Parathyroid adenoma (tissue), 2 donors: ENCODE results near the gene NUP160.
A peak's percentile ranks its signal among the peaks of the same experiment; 100 is the strongest.
"Not testable (repeated sequence)": the region's sequence is repeated elsewhere in the genome, so short reads cannot be mapped to it uniquely, and the experiment has no call there.

Experiments used
- H2AFZ ChIP-seq: fragments of 300-600 bp; sonication (generic); one replicate; pipeline ENCODE4 v1.7.0; 2017; ENCODE audit warnings: antibody characterized with exemption, mild to moderate bottlenecking
- H3K27ac ChIP-seq: fragments of 300-600 bp; sonication (generic); one replicate; pipeline ENCODE4 v1.7.0; 2017
- H3K27me3 ChIP-seq: fragments of 300-600 bp; sonication (generic); one replicate; pipeline ENCODE4 v1.7.0; 2017; ENCODE audit warnings: low read length; ENCODE audit not compliant: control insufficient read depth, insufficient read depth
- H3K36me3 ChIP-seq: fragments of 300-600 bp; sonication (generic); one replicate; pipeline ENCODE4 v1.7.0; 2017; ENCODE audit warnings: low read length; ENCODE audit not compliant: control insufficient read depth, insufficient read depth
- H3K4me1 ChIP-seq: fragments of 300-600 bp; sonication (generic); one replicate; pipeline ENCODE4 v1.7.0; 2017; ENCODE audit warnings: control low read depth
- H3K4me2 ChIP-seq: fragments of 300-600 bp; sonication (generic); one replicate; pipeline ENCODE4 v1.7.0; 2017; ENCODE audit warnings: low read length
- H3K4me3 ChIP-seq: fragments of 300-600 bp; sonication (generic); one replicate; pipeline ENCODE4 v1.7.0; 2017; ENCODE audit warnings: low read depth, low read length
- H3K79me2 ChIP-seq: fragments of 300-600 bp; sonication (generic); one replicate; pipeline ENCODE4 v1.7.0; 2017; ENCODE audit warnings: control low read depth
- H3K9ac ChIP-seq: fragments of 300-600 bp; sonication (generic); one replicate; pipeline ENCODE4 v1.7.0; 2017; ENCODE audit warnings: mild to moderate bottlenecking
- H3K9me3 ChIP-seq: fragments of 300-600 bp; sonication (generic); one replicate; pipeline ENCODE4 v1.7.0; 2017; ENCODE audit warnings: low read length; ENCODE audit not compliant: control insufficient read depth
- TF ChIP-seq, protein P1 (sequence below): fragments of 300-600 bp; sonication (generic); IDR thresholded peaks from one replicate; pipeline ENCODE4 v1.7.0; 2017; ENCODE audit warnings: antibody characterized with exemption, mild to moderate bottlenecking
- donor health status: primary hyperparathyroidism.

NUP160 gene

DNA sequence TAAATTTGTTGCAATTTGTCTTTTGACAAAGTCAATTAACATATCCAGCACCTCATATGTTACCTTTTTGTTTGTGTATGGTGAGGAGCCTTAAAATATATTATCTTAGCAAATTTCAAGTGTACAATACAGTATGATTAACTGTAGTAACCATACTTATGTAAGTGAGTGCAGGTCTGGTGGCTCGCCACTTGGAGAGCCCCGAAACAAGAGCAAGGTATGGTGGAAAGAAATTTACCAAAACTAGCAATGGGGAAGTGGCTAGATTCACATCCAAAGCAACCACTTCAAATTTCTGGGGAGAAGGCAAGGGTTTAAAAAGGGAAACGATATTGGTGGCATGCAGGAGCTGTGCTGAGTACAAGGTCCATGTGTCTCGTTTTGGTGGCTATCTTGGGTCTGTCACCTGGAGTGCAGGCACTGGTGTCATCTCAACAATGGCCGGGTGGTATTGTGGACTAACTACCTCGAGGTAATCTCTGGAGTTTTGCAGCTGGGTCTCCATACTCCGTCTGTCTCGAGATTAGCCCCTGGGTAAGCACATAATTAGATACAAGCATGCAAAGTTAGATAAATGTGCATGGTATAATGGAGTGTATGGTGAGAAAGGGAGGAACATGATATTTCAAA lies 72.8 kb downstream of the NUP160 start:
- TF ChIP-seq, protein P1, sequence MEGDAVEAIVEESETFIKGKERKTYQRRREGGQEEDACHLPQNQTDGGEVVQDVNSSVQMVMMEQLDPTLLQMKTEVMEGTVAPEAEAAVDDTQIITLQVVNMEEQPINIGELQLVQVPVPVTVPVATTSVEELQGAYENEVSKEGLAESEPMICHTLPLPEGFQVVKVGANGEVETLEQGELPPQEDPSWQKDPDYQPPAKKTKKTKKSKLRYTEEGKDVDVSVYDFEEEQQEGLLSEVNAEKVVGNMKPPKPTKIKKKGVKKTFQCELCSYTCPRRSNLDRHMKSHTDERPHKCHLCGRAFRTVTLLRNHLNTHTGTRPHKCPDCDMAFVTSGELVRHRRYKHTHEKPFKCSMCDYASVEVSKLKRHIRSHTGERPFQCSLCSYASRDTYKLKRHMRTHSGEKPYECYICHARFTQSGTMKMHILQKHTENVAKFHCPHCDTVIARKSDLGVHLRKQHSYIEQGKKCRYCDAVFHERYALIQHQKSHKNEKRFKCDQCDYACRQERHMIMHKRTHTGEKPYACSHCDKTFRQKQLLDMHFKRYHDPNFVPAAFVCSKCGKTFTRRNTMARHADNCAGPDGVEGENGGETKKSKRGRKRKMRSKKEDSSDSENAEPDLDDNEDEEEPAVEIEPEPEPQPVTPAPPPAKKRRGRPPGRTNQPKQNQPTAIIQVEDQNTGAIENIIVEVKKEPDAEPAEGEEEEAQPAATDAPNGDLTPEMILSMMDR, result no peak
- no peaks in the 10 kb centered on the region for H3K27me3 ChIP-seq
- no peak overlapping the region for H2AFZ ChIP-seq
- no peaks in the 10 kb centered on the region for H3K79me2 ChIP-seq
- no peak overlapping the region for H3K9ac ChIP-seq
- H3K9me3 ChIP-seq, result no peaks in the 10 kb centered on the region
- no peaks in the 10 kb centered on the region for H3K4me1 ChIP-seq
- H3K4me3 ChIP-seq, result no peak overlapping the region
- H3K4me2 ChIP-seq, result no peak overlapping the region
- no peak overlapping the region for H3K27ac ChIP-seq
- no peaks in the 10 kb centered on the region for H3K36me3 ChIP-seq

DNA sequence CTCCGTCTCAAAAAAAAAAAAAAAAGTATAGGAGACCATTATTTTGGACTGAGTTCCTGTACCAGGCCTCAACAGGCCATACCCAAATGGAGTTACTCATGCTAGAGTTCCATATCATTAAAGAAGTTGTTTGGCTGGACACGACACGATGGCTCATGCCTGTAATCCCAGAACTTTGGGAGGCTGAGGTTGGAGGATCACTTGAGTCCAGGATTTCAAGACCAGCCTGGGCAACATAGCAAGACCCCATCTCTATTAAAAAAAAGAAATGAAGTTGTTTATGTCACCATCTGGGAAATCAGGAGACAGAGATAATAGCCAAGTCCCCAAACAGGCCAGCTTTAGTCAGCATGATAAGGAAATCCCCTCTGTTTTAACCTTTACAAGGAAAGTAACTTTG lies 74.3 kb downstream of the NUP160 start:
- Histone ChIP-seq H3K36me3 (no peaks in the 10 kb centered on the region), H3K4me1 (no peaks in the 10 kb centered on the region), H3K4me3 (no peak overlapping the region), H3K27me3 (no peaks in the 10 kb centered on the region), H3K79me2 (no peaks in the 10 kb centered on the region), H2AFZ (no peak overlapping the region), H3K4me2 (no peak overlapping the region), H3K9ac (no peak overlapping the region), H3K9me3 (no peaks in the 10 kb centered on the region), H3K27ac (no peak overlapping the region)
- TF ChIP-seq, protein P1, result no peak

DNA sequence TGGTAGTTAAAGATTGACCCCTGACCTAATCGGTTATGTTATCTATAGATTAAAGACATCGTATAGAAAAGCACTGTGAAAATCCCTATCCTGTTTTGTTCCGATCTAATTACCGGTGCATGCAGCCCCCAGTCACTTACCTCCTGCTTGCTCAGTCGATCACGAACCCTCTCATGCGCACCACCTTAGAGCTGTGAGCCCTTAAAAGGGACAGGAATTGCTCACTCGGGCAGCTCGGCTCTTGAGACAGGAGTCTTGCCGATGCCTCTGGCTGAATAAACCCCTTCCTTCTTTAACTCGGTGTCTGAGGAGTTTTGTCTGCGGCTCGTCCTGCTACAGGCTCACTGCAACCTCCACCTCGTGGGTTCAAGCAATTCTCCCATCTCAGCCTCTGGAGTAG lies 78.6 kb downstream of the NUP160 start:
- H2AFZ ChIP-seq, H3K36me3 ChIP-seq, H3K4me2 ChIP-seq, H3K79me2 ChIP-seq, H3K9me3 ChIP-seq, H3K27me3 ChIP-seq, H3K27ac ChIP-seq, H3K9ac ChIP-seq, H3K4me3 ChIP-seq, H3K4me1 ChIP-seq: not testable (repeated sequence)

DNA sequence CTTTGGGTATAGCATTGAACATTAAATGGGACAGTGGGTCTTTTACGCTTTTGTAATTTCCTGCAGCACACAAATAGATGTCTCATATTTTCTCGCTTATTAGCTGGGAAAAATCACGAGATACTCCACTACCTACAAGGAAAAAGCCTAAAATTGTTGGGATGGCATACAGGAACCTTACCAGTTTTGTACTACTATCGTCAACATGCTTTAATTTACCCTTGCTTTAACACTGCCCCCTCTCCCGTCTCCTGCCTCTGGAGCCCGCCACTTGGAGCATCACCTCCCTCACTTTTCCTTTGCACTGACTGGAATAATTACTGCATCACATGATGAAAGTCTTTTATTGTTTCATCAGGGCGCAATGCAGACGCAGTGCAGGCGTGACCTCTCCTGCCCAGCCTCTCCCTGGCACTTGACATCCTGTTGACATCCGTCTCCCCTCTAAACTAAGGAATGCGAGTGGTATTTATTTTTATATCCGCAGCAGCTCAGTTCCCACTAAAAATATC lies 80.0 kb downstream of the NUP160 start:
- Histone ChIP-seq H3K9me3 (no peaks in the 10 kb centered on the region), H3K27me3 (no peaks in the 10 kb centered on the region), H3K79me2 (peaks cover 7% of the 10 kb centered on the region), H3K4me2 (peak overlapping the region; percentile 76), H3K36me3 (no peaks in the 10 kb centered on the region), H3K4me3 (peak overlapping the region; percentile 64), H3K4me1 (peaks cover 2% of the 10 kb centered on the region), H3K27ac (peak overlapping the region; percentile 96), H3K9ac (peak overlapping the region; percentile 69), H2AFZ (peak overlapping the region; percentile 88)
- TF ChIP-seq, protein P1, result no peak

DNA sequence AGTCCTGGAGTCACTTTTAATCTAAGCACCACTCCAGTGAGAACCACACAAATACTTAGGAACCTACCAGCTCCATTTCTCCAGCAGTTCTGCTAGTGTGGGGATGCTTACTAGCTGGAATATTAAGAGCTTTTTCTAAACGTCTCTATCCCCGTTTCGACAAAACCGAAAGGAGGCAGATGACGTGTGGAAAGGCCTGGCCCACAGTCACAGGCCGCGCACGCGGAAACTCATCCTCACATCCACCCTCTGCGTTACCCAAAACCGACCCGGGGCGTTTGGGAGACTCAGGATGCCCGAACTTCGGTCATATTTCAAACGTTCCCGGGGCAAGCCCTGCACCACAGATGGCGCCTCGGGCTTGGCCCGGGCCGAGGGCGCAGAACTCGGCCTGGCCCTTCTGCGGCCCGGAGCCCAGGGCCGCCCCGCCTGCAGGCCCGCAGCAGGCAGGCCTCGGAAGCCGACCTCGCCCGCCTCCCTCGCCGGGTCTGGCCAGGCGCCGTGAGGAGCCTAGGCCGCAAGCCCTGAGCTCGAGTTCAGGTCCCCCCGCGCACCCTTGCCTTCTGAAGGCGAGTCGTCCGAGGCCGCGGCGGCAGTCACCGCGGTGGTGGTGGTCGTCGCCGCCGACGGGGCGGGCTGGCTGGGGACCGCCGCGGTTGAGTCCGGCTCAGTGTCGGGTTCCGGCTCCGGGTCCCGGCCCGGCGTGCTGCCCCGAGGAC lies 81.5 kb downstream of the NUP160 start:
- Histone ChIP-seq H3K36me3 (no peaks in the 10 kb centered on the region), H3K9ac (peak overlapping the region; percentile 94), H3K4me3 (peak overlapping the region; percentile 75), H3K4me2 (peak overlapping the region; percentile 67), H3K27me3 (no peaks in the 10 kb centered on the region), H3K79me2 (peaks cover 17% of the 10 kb centered on the region), H2AFZ (peak overlapping the region; percentile 67), H3K9me3 (no peaks in the 10 kb centered on the region), H3K27ac (peak overlapping the region; percentile 96), H3K4me1 (peaks cover 2% of the 10 kb centered on the region)
- TF ChIP-seq, protein P1, result no peak
